SHP77 treated with DMSO at 0.1 percent for 48 hours (cell line): ENCODE measurements around the gene TREML2.
"Not testable (repeated sequence)": the region's sequence is repeated elsewhere in the genome, so short reads cannot be mapped to it uniquely, and the experiment has no call there.

Experiments
- DNase-seq: peaks from one replicate; lab custom pipeline; 2025; lab: John Stamatoyannopoulos, UW

The TREML2 gene, protein sequence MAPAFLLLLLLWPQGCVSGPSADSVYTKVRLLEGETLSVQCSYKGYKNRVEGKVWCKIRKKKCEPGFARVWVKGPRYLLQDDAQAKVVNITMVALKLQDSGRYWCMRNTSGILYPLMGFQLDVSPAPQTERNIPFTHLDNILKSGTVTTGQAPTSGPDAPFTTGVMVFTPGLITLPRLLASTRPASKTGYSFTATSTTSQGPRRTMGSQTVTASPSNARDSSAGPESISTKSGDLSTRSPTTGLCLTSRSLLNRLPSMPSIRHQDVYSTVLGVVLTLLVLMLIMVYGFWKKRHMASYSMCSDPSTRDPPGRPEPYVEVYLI

DNA sequence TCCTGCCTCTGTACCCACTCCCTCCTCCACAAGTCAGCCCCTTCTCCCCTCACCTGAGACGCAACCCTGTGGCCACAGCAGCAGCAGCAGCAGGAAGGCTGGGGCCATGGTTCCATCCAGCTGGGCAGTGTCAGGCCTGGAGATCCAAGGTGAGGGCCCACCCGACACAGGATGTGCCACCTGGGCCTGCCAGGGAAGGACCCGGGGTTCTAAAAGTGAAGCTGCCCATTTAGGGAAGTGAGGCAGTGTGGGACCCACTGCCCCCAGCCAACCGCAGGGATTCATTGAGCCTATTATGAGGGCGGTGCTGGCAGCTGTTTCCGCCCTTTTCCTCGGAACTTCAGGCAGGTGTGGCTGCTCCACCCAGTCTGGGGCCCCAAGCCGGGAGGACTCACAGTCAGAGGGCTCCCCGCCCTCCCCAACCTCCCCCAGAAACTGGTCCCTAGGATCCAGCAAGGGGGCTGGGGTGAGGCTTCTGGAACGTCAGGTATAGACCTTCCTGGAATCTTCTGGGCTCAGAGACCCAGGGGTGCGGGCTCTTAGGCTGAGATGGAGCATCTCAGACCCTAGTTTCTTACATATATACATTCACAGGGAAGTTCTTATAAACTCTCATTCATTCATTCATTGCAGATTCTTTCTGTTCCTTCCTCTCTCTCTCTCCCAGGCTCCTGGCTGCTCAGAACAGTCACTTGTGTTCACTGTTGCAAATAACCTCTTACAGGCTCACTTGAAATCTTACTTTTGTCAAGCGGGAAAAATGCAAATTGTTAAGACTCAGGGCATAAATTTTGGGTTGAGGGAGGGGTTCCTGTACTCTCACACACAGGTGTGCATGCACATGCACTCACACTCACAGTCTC lies at the start of gene TREML2:
TSS of gene TREML2 (minus strand) at position 249 of the 863 bp plus-strand sequence. CDS start at position 108, 141 bp downstream.
- DNase-seq, result no peak

DNA sequence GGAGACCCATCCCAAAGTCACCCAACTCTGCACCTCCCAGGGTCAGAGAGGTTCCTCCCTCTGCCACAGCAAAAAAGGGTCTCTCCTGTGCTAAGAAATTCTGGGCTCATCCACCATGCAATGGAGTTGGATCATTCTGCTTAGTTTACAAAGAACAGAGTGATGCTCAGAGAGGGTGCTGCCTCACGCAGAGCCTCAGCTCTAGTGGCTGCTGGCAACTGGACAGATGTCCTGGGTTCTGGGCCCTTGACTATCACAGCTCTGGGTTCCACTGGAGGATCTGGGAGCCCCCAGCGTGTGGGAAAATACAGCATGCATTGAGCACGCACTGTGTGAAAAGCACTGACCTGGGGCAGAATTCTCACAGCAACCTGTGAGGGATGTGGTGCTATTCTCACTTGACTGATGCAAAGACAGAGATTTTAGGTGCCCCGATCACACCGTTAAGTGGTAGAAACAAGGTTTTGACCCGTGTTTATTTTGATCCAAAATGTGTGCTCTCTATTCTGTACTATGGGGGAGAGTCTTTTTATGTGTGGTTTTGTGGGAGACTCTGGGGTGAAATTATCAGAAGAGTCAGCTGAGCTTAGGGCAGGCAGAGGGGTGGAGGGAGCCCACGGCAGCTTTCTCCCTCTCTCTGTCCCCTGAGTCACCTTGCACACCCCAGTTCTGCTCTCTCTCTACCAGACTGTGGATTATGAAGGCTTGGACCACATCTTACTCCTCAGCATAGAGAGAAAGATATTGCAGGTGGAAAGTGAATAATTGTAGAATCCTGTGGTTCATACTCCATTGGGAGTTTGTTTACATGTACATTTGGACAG lies 47.1 kb upstream of the TREML2 start:
- no peak for DNase-seq

DNA sequence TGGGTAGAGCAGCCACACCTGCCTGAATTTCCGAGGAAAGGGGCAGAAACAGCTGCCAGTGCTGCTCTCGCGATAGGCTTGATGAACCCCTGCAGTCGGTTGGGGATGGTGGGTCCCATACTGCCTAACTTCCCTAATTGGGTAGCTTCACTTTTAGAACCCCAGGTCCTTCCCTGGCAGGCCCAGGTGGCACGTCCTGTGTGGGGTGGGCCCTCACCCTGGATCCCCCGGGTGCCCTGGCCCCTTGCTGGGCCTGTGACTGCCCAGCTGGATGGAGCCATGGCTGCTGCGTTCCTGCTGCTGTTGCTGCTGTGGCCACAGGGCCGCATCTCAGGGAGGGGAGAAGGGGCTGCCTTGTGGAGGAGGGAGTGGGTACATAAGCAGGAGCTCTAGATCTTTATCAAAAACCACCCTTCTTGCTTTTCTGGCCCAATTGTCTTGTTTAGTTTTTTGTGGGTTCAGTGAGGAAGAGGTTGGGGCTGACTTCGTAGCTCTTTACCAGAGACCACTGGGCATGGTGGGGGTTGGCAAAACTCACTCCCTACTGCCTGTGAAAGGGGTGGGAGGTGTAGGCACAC lies 46.4 kb upstream of the TREML2 start:
- DNase-seq, result no peak

DNA sequence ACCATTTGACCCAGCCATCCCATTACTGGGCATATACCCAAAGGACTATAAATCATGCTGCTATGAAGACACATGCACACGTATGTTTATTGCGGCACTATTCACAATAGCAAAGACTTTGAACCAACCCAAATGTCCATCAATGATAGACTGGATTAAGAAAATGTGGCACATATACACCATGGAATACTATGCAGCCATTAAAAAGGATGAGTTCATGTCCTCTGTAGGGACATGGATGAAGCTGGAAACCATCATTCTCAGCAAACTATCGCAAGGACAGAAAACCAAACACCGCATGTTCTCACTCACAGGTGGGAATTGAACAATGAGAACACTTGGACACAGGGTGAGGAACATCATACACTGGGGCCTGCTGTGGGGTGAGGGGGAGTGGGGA lies 45.6 kb upstream of the TREML2 start:
- DNase-seq, result not testable (repeated sequence)

DNA sequence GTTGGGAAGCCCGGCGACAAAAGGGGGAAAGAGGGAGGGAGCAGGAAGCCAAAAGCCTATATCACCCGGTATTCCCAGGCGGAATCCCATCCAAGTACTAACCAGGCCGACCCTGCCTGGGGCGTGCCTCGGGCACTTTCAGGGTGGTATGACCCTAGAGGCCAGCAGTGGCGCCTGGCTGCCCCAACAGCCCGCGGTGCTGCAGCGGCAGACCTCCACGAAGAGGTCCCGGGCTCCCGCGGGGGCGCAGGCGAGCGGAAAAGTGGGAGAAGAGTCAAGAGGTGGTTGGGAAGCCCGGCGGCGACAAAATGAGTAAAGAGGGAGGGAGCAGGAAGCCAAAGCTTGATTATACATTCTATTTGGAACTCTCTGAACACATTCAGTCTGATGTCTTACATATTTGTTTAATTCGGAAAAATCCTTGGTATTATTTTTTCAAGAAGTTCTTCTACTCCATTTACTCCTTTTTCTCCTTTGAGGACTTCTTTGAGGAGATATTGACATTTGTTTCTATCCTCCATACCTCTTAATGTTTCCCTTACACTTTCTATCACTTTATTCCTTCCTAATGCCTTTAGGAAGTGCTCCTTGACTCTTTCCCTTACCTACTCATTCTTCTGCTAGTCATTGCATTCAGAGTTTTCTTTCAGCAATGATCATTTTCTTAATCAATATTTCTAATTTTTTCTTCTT lies 38.7 kb upstream of the TREML2 start:
- DNase-seq, result no peak

DNA sequence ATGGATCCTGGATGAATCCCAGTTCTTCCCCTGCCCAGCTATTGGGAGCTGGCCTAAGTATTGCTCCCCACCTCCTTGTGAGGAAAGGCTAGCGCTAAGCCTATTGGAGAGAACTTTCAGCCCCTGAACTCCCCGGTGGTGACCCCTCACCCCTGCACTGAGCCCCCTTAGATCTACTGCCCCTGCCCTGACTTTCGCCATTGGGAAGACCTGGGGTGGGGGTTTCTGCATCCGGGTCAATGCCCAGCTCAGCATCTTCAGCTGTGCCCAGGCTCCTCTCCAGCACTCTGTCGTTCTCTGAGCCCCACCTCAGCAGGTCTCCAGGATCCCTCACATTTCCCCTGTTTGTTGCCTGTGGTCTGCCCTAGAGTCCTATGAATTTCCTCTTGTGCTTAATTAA lies 36.2 kb upstream of the TREML2 start:
- no peak for DNase-seq

DNA sequence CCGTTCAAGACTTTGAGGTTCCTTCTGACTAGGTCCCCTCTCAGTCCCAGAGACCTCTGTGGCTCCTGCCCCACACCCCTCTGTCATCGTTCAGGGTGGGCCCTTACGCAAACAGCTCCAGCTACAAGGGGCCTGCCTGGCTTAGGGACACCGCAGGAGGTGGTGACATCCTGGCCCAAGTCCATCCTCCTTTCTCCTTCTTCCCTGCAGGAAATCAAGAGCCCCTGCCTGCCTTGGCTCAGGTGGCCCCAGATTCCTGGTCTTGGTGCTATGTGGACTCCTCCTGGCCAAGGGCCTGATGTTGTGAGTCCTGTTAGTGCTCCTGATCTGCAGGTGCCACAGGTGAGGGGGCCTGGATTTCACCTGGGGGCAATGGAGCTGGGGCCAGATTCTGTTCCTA lies 35.3 kb upstream of the TREML2 start:
- no peak for DNase-seq

DNA sequence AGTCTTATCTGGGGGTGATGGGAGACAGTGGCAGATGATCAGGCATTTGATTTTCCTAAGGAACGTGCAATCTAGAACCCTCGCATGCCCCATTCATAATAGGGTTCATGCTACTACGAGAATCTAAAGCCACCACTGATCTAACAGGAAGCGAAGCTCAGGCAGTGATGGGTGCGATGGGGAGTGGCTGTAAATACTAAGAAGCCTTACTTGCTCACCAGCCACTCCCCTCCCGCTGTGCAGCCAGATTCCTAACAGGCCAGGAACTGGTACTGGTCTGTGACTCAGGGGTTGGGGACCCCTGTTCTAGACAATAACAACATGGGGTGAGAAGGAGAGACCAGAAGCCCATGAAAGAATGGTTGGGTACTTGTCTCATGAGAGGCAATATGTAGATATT lies 31.7 kb upstream of the TREML2 start:
- DNase-seq, result no peak

DNA sequence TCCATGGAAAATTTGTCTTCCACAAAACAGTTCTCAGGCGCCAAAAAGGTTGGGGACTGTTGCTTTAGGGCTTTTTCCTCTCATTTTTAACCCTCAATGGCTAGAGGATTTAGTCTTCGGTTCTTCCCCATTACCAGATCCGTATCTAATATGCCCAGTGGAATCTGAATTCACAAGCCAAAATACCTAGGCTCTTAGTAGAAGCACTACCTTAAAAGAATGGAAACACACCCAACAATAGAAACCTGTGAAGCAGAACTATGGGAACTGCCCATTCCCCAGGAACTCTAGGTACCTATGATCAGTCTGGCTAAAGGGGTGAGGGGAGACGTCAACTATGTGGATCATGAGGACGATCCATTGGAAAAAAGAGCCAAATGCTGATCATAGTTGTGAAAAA lies 30.3 kb upstream of the TREML2 start:
- DNase-seq, result no peak

DNA sequence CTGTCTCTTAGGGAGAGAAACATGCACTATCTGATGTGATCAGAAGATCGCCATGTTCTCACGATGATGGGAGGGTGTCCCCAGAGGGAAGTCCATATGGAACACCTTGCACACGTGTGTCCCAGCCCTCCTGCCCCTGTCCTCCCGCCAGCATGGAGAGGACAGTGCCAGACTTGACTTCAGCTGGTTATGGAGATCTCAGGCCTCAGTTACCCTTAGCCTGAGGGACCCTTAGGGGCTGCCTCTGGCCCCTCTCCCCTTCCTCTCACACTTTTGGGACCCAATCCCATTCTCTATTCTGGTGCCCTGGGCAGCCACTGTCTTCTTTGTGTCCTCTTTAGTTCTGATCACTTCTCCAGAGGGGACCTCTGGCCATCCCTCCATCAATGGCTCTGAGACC lies 28.8 kb upstream of the TREML2 start:
- no peak for DNase-seq

DNA sequence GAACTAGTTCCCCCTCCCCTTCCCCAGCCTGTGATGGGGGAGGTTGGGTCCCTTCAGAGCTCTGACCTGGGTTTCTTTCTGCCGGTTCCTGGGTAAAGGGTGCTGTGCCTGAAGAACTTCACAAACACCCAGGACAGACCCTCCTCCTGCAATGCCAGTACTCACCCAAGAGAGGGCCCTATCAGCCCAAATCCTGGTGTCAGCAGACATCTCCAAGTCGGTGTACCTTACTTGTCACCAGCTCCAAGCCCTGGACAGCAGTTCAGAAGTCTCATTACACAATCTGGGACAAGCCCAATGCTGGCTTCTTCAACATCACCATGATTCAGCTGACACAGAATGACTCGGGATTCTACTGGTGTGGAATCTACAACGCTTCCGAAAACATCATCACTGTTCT lies 27.7 kb upstream of the TREML2 start:
- DNase-seq, result no peak

DNA sequence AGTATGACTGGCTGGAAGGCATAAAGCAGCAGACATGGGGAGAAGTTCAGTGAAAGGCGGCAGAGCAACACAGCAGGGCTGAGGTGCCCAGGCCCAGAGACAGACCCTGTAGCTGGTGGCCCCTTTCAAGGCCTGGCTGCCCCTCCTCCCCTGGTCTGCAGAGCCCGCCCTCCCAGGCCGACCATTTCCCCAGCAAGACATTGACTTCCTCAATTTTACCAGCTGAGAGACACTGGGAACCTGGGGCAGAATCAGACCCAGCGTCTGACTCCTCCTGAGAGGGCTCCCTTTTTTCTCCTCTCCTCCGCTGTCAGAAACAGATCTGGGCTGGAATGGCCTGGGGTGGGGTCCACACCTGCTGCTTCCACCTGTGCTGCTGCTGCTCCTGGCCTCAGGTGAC lies 27.1 kb upstream of the TREML2 start, which contains the start of gene TREML4:
TSS of gene TREML4 (plus strand) at position 254 of the 400 bp plus-strand sequence. CDS start at position 333, 79 bp downstream.
- no peak for DNase-seq

DNA sequence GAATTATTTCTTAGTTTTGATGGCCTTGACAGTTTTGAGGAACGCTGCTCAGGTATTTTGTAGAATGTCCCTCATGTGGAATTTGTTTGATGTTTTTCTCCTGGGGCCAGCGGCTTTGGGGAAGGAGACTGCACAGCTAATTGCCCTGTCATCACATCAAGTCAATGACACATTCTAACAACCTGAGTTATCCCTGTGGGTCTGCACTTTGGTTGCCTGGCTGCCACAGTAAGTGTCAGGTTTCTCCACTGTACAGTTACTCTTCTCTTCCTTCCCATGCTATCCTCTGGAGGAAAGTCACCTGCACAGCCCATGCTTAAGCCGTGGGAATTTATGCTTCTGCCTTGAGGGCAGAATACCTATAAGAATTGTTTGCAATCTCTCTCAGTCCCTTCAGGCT lies 25.8 kb upstream of the TREML2 start:
- no peak for DNase-seq

DNA sequence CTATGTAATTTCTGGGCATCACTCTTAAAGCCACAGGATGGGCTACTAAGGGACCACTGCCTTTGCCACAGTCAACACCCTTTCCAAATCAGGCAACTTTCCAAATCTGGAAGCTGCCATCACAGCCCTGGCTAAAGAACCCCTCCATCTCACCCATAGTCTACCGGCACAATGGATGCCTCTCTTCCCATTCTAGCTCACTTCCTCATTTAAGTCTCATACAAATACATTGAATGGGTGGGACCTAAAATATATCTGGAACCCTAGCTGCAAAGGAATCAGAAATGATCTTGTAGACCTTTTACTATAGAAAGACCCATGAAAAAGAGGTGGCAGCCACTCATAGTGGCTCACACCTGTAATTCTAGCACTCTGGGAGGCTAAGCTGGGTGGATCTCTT lies 23.9 kb upstream of the TREML2 start:
- DNase-seq, result no peak

DNA sequence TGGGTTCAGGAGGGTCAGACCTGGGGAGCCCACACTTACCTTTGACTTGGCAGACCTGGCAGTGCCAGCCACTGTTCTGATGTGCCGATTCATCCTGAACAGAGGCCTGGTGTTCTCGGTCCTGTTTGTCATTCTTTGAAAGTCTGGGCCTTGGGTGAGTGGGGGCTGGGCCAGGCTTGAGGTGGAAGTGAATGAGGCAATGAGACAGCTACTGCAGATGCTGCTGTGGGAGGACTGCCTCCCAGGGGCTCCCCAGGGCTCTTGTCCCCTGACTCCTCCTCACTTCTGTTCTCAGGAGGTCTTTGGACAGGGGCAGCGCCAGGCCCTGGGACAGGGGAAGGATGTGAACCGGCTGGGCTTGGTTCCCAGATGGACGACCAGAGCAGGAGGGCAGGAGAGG lies 21.6 kb upstream of the TREML2 start:
- no peak for DNase-seq

DNA sequence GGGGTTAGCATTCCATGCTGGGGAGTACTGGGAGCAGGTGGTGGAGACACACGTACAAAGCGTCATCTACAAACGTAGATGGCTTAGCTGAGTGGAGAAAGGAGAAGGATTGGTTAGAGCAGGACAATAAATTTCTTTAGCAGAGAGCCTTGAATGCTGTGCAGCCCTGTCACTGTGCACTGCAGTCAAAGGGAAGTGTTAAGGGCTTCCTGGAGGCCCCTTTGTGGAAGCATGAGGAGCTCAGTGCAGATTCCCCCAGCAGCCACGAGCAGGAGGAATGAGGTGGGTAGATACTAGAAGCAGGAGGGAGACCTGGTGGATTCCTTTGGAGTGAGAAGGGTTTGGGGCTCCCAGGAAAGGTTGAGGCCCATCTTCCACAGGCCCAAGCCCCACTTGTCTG lies 21.1 kb upstream of the TREML2 start:
- no peak for DNase-seq

DNA sequence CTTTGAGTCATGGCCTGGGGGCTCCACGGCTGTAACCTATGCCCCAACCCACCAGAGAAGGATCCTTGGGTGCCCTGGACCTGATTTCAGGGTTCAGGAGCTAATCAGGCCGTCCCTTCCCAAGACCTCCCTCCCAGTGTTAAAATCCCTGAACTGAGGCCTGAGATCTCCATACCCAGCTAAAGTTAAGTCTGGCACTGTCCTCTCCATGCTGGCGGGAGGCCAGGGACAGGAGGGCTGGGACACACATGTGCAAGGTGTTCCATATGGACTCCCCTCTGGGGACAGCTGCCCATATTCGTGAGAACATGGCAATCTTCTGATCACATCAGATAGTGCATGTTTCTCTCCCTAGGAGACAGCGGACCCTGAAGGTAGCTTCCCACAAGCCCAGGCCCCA lies 15.7 kb upstream of the TREML2 start:
- no peak for DNase-seq

DNA sequence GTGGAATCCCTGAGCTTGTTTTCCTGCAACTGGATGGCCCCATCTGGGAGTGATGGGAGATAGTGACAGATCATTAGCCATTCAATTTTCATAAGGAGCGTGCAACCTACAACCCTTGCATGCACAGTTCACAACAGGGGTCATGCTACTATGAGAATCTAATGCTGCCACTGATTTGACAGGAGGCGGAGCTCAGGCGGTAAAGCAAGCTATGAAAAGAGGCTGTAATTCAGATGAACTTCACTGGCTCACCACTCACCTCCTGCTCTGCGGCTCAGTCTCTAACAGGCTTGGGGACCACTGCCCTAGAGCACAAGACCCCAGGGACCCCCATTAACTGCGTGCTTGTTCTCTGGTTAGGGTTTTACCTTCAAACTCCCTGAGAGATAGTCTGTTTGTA lies 14.8 kb upstream of the TREML2 start:
- no peak for DNase-seq

DNA sequence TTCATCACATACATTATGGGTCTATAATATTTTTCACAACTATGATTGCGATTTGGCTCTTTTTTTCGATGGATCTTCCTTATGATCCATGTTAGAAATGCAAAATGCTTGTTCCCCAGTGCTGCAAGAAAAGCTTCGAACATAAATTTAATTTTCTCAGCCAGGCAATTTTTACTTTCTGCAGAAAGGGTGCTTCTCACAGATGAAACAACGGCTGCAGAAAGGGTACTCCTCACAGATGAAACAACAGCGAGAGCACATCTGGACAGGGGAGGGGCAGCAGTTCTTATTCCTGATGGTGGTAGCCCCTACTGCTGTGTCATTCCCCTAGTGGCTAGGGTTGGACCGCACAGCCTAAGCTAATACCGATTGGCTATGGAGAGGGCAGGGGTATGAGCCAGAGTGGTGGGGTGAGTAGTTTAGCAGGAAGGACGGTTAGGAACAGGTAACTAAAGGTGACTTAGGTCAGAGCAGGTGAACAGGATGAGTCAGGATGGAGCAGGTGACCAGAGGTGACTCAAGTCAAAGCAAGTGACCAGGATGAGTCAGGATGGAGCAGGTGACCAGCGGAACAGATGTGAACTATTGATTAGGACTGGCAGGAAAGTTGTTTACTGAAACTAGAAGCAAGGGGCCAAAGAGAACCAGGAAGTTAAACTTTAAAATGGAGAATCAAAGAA lies 13.8 kb upstream of the TREML2 start:
- DNase-seq, result no peak

DNA sequence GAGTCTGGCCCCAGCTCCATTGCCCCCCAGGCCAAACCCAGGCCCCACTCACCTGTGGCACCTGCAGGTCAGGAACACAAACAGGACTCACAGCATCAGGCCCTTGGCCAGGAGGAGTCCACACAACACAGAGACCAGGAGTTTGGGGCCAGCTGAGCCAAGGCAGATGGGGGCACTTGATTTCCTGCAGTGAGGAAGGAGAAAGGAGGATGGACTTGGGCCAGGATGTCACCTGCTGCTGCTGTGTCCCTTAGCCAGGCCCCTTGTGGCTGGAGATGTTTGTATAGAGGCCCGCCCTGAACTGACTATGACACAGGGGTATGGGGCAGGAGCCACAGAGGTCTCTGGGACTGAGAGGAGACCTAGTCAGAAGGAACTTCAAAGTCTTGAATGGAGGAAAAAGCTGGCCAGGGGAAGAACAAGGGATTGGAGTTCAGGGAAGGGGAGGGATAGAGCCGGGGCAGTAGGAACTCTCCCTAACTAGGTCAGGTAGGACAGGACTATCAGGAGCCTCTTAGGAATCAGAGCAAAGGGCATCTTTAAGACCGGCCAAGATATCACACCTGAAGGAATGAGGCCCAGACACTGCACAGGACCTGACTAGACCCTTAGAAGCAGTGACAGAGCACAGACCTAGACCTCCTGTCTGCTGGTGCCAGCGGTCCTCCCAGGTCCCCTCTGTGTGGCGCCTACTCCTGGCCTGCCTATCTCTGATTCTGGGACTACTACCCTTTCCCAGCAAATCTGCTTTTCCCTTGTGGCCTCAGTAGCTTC lies 8.8 kb upstream of the TREML2 start:
- DNase-seq, result no peak
